Endothelial cell of coronary artery (primary cell): ENCODE measurements around the gene CYP3A5. TPM values are rescaled to one million over a fixed set of nuclear protein-coding genes. Genes with fewer than 3 reads are reported as not detected.

Experiments
- total RNA-seq: library from RNA; depleted of rRNA; stranded (reverse); fragments of >200 nt; gene quantifications from 2 replicates; pipeline ENCODE4 v1.2.3, GENCODE V29; 2014

The CYP3A5 gene
- total RNA-seq = not detected in 2 replicates

DNA sequence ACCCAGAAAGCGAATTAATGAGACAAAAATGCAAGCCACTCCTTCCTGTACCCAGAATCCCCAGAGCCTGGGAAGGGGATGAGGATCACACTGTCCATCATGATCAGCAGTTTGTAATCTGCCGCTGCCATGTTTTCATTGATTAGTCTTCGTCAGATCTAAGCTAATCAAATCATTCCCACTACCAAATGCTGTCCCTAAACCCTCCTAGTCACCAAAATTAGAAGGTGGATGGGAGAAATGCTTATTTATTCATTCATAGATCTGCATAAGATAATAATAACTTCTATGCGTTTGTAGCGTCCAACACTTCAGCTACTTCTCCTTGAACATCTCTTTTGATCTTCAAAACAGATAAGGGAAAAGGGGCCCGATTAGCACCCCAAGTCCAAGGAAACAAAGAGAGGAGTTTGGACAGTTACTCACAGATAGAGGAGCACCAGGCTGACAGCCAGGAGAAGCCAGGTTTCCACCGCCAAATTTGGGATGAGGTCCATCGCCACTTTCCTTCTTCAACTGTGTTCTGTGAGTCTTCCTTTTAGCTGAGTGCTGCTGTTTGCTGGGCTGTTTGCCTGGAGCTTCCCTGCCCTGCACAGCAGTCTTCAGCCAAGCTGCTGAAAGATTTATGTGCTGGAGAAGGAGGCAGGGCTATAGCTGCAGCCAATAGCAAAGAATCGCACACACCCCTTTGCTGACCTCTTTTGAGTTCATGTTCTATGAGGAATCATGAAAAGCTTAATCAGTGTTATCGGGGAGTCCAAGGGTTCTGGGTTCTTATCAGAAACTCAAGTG, at the start of gene CYP3A5:
CYP3A5 (minus strand) TSS at position 597 of the 792 bp plus-strand sequence; CDS start at position 497, 100 bp downstream.

DNA sequence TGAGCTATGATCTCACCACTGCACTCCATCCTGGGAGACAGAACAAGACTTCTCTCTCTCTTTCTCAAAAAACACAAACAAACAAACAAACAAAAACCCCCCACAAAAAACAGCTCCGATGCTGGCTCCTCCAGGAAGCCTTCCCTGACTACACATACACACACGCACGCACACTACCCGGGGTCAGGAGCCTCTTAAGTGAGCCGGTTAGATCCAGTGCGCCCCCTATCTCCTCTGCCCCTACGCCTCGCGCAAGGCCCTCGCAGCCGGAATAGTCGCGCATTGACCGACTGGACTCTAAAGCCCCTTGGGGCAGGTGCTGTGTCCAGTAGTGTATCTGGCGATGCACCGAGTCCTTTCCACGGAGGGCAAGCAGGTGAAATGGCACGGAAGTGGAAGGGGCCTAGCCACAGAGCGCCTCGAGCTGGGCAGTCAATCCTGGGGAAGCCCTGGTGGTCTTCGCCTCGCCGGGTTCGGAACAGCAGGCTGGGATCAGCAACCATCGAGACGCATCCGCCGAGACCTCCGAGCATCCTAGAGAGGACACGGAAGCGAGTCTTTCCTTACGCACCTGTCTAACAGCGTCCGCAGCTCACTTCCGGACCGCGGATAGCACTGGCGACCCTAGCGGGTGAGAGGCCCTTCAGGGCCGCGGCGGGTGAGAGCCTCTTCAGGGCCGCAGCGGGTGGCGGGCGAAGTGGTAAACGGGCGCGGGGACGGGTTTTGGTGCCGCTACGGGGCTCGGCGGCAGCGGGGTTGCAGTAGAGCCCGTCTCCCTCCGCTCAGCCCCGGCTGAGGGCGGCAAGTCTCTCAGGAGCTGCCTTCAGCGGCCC, 63.2 kb downstream of the CYP3A5 start, which contains the start of gene ZSCAN25:
ZSCAN25 (plus strand) TSS at position 588 of the 833 bp plus-strand sequence. CDS start 2,661 bp downstream, outside the sequence.

Other genes starting within 250 kb of the CYP3A5 start
- 4.0 and 5.9 TPM in 2 replicates for gene PTCD1, start 241.2 kb downstream of the CYP3A5 start, total RNA-seq
- 23.8 and 26.0 TPM in 2 replicates for gene CPSF4, start 241.1 kb downstream of the CYP3A5 start, total RNA-seq
- gene ATP5MF, start 213.8 kb downstream of the CYP3A5 start, total RNA-seq = 281 and 445 TPM in 2 replicates
- 5.7 and 7.0 TPM in 2 replicates for gene ZNF789, start 207.1 kb downstream of the CYP3A5 start, total RNA-seq
- gene ZNF394, start 179.7 kb downstream of the CYP3A5 start, total RNA-seq = 24.7 and 28.4 TPM in 2 replicates
- gene ZKSCAN5, start 175.3 kb downstream of the CYP3A5 start, total RNA-seq = 10.4 and 11.8 TPM in 2 replicates
- 4.9 and 5.9 TPM in 2 replicates for gene FAM200A, start 127.9 kb downstream of the CYP3A5 start, total RNA-seq
- gene ZNF655, start 121.4 kb downstream of the CYP3A5 start, total RNA-seq = 9.3 and 26.9 TPM in 2 replicates
- gene TMEM225B, start 81.7 kb downstream of the CYP3A5 start, total RNA-seq = 0.19 TPM in 1 of 2 replicates, not detected in the other
- gene ZSCAN25, start 63.0 kb downstream of the CYP3A5 start, total RNA-seq = 10.2 and 15.1 TPM in 2 replicates
- gene CYP3A7, start 55.2 kb upstream of the CYP3A5 start, total RNA-seq = not detected in 2 replicates
- not detected in 2 replicates for gene CYP3A4, start 104.2 kb upstream of the CYP3A5 start, total RNA-seq
- not detected in 2 replicates for gene CYP3A43, start 148.0 kb upstream of the CYP3A5 start, total RNA-seq
- gene OR2AE1, start 197.0 kb upstream of the CYP3A5 start, total RNA-seq = 0.09 and 0.18 TPM in 2 replicates
- 13.6 and 22.7 TPM in 2 replicates for gene TRIM4, start 239.5 kb upstream of the CYP3A5 start, total RNA-seq
- 0.09 and 0.18 TPM in 2 replicates for gene GJC3, start 249.6 kb upstream of the CYP3A5 start, total RNA-seq